K562 (cell line): Measurements from ENCODE around the gene DOK3. TPM values are rescaled to one million over a fixed set of nuclear protein-coding genes. Genes with fewer than 3 reads are reported as not detected.

Experiments used
- ELF2 ChIP-seq: fragments of 250-450 bp; sonication (Bioruptor Pico); IDR thresholded peaks from 2 replicates; pipeline ENCODE4 v1.5.0; 2021; ENCODE audit warnings: mild to moderate bottlenecking
- GTF2F1 ChIP-seq: IDR thresholded peaks from 2 replicates; pipeline ENCODE4 v1.6.1; 2011; ENCODE audit warnings: low read depth, low read length, improper control_type of control experiment
- MAZ ChIP-seq, 2 experiments: fragments of 450-650 bp in 1 of 2; sonication (generic) in 1 of 2; formaldehyde crosslinking; IDR thresholded peaks in 1 of 2; conservative IDR thresholded peaks in 1 of 2; 2 replicates each; pipeline versions ENCODE4 v1.4.0 to v1.5.0; 2020; ENCODE audit warnings: mild to moderate bottlenecking in 1 of 2, missing genetic modification reagents in 1 of 2
- MLLT1 ChIP-seq, 2 experiments: fragments of 450-650 bp; IDR thresholded peaks; 2 replicates each; pipeline ENCODE4 v1.6.1; 2016
- MTA2 ChIP-seq: fragments of 450-650 bp; IDR thresholded peaks from 2 replicates; pipeline ENCODE4 v1.6.1; 2016; ENCODE audit warnings: low read depth
- NCOR1 ChIP-seq: fragments of 450-650 bp; IDR thresholded peaks from 2 replicates; pipeline ENCODE4 v1.6.1; 2016; ENCODE audit warnings: mild to moderate bottlenecking, moderate library complexity
- PHTF2 ChIP-seq: fragments of 250-450 bp; sonication (Bioruptor Pico); IDR thresholded peaks from 2 replicates; pipeline ENCODE4 v1.5.0; 2021; ENCODE audit warnings: mild to moderate bottlenecking
- PKNOX1 ChIP-seq: fragments of 450-650 bp; IDR thresholded peaks from 2 replicates; pipeline ENCODE4 v1.6.1; 2016
- POLR2A ChIP-seq: fragments of 450-650 bp; conservative IDR thresholded peaks from 2 replicates; pipeline ENCODE4 v1.6.1; 2016
- RBFOX2 ChIP-seq: fragments of 200-400 bp; formaldehyde crosslinking; IDR thresholded peaks from 2 replicates; pipeline ENCODE4 v1.6.1; 2017; ENCODE audit warnings: low read depth, mild to moderate bottlenecking, low read length, moderate library complexity
- RBM34 ChIP-seq: fragments of 200-400 bp; formaldehyde crosslinking; IDR thresholded peaks from 2 replicates; pipeline ENCODE4 v1.6.1; 2018; ENCODE audit warnings: low read length, borderline replicate concordance; ENCODE audit not compliant: insufficient read depth
- RNF2 ChIP-seq: sonication (generic); IDR thresholded peaks from 2 replicates; pipeline ENCODE4 v1.6.1; 2016
- SMAD1 ChIP-seq: fragments of 150-350 bp; IDR thresholded peaks from 2 replicates; pipeline ENCODE4 v1.6.1; 2014; ENCODE audit warnings: low read length, low read depth; ENCODE audit not compliant: partially characterized antibody
- SMARCA4 ChIP-seq: fragments of 450-650 bp; IDR thresholded peaks from 2 replicates; pipeline ENCODE4 v1.6.1; 2016
- SPI1 ChIP-seq: IDR thresholded peaks from 2 replicates; pipeline ENCODE4 v1.6.1; 2011; ENCODE audit warnings: low read depth, low read length, control low read depth, borderline replicate concordance
- TAF1 ChIP-seq: IDR thresholded peaks from 2 replicates; pipeline ENCODE4 v1.6.1; 2011; ENCODE audit warnings: mild to moderate bottlenecking, low read length, moderate library complexity; ENCODE audit not compliant: insufficient read depth, control insufficient read depth, severe bottlenecking; ENCODE audit errors: extremely low read depth
- TBP ChIP-seq: optimal IDR thresholded peaks from 2 replicates; pipeline ENCODE3; 2011; ENCODE audit warnings: low read depth, low read length, improper control_type of control experiment
- TRIM24 ChIP-seq, 2 experiments: fragments of 450-650 bp; IDR thresholded peaks; 2 replicates each; pipeline ENCODE4 v1.6.1; 2016
- XRCC3 ChIP-seq: fragments of 450-650 bp; IDR thresholded peaks from 2 replicates; pipeline ENCODE4 v1.6.1; 2017; ENCODE audit warnings: mild to moderate bottlenecking, moderate library complexity
- XRCC5 ChIP-seq: fragments of 200-400 bp; formaldehyde crosslinking; IDR thresholded peaks from 2 replicates; pipeline ENCODE4 v1.6.1; 2017; ENCODE audit warnings: low read depth, mild to moderate bottlenecking, low read length
- ZNF41 ChIP-seq: fragments of 250-450 bp; sonication (Bioruptor Pico); conservative IDR thresholded peaks from 2 replicates; pipeline ENCODE4 v1.4.0; 2020; ENCODE audit warnings: mild to moderate bottlenecking
- ZNF444 ChIP-seq: fragments of 250-450 bp; sonication (Bioruptor Pico); IDR thresholded peaks from 2 replicates; pipeline ENCODE4 v1.4.0; 2020; ENCODE audit warnings: mild to moderate bottlenecking, moderate library complexity
- ZNF511 ChIP-seq: sonication (generic); formaldehyde crosslinking; IDR thresholded peaks from 2 replicates; pipeline ENCODE4 v1.8.0; 2022; ENCODE audit warnings: mild to moderate bottlenecking, missing genetic modification reagents
- ZNF830 ChIP-seq: fragments of 250-450 bp; sonication (Bioruptor Pico); IDR thresholded peaks from 2 replicates; pipeline ENCODE4 v1.5.0; 2021; ENCODE audit warnings: mild to moderate bottlenecking
- polyA plus RNA-seq, 8 experiments: library from polyadenylated mRNA; depleted of rRNA in 4 of 8; stranded (reverse) in 5 of 8; unstranded in 3 of 8; fragments of >200 nt; fragmentation: Nextera tagmentation in 2 of 8; fragmentation: Illumina TruSeq in 1 of 8; extraction: Ambion mirVana in 2 of 8; extraction: Trizol in 1 of 8; gene quantifications; 2 replicates each; pipeline versions ENCODE4 v1.2.1 to v1.2.3, GENCODE V29; 2011 to 2014; ENCODE audit warnings: inconsistent platforms in 1 of 8, missing spikeins in 1 of 8
- total RNA-seq, 7 experiments: library from RNA; depleted of rRNA in 6 of 7; stranded (reverse); fragments of >200 nt in 6 of 7; fragmentation: Illumina TruSeq in 2 of 7; extraction: Trizol in 2 of 7; gene quantifications; 2 replicates each; pipeline versions ENCODE4 v1.2.1 to v1.2.3, GENCODE V29; 2011 to 2021; ENCODE audit warnings: low replicate concordance in 1 of 7

The DOK3 gene
- total and polyA plus RNA-seq, 9 of the 15 experiments (the other 6 are each of a cell fraction or from before 2014, with no cell fraction given), result 1.3 to 23.0 (median 8.0) TPM

- TF ChIP-seq ZNF830 (CRISPR knock-in tag), result peak; percentile 81; the same call in 1 of the 2 replicates
- peak; percentile 97 for TF ChIP-seq TBP
- TF ChIP-seq ZNF444 (CRISPR knock-in tag), result no peak
- TF ChIP-seq MTA2, result 0 out of 2 replicates have a peak, but pooled peaks have one; percentile 17
- peak; percentile 60 for TF ChIP-seq XRCC5
- no peak for TF ChIP-seq ZNF511 (CRISPR knock-in tag)
- TF ChIP-seq NCOR1, result peak; percentile 40
- TF ChIP-seq SPI1, result peak; percentile 18; the same call in 1 of the 2 replicates
- TF ChIP-seq POLR2A, result peak; percentile 97
- TF ChIP-seq RBFOX2, result peak; percentile 95
- TF ChIP-seq XRCC3, result no peak
- TF ChIP-seq MAZ (CRISPR knock-in tag; conservative IDR thresholded peaks at IDR 0.05 in 1 of 2, IDR thresholded peaks at IDR 0.05 in 1 of 2), result peak; percentile 85 to 86
- 0 out of 2 replicates have a peak, but pooled peaks have one; percentile 38 for TF ChIP-seq RNF2
- peak; percentile 74 for TF ChIP-seq SMAD1
- TF ChIP-seq PHTF2 (CRISPR knock-in tag), result no peak
- TF ChIP-seq MLLT1 (IDR thresholded peaks at IDR 0.05), result peak; percentile 9 to 26; a peak in 1 of 4 replicates
- peak; percentile 57; the same call in 1 of the 2 replicates for TF ChIP-seq GTF2F1
- 0 out of 2 replicates have a peak, but pooled peaks have one; percentile 1 for TF ChIP-seq ZNF41 (CRISPR knock-in tag)
- TF ChIP-seq PKNOX1, result 0 out of 2 replicates have a peak, but pooled peaks have one; percentile 16
- peak; percentile 90 for TF ChIP-seq TAF1
- TF ChIP-seq RBM34, result peak; percentile 85; the same call in 1 of the 2 replicates
- TF ChIP-seq SMARCA4, result peak; percentile 12; the same call in 1 of the 2 replicates
- no peak for TF ChIP-seq ELF2
- 0 out of 4 replicates have a peak, but pooled peaks of 1 of the 2 experiments have one; percentile 30 for TF ChIP-seq TRIM24 (IDR thresholded peaks at IDR 0.05)
Observed at GRCh38 chr5:177497292-177498012, 12.2 kb downstream of the DOK3 start, which contains the start of gene PDLIM7 (continued).
